Common myeloid progenitor, CD34-positive (primary cell): ENCODE results near the gene FALEC.
A peak's percentile ranks its signal among the peaks of the same experiment; 100 is the strongest.

ENCODE experiments used
- CTCF ChIA-PET: fragments of 350-600 bp; sonication (Branson Sonifier 250); formaldehyde crosslinking; loops from one replicate; lab custom pipeline; 2021; ENCODE audit warnings: antibody characterized with exemption; lab: Charles Lee
- POLR2A ChIA-PET: fragments of 350-600 bp; sonication (Branson Sonifier 250); formaldehyde crosslinking; loops from one replicate; lab custom pipeline; 2021; ENCODE audit warnings: antibody characterized with exemption; lab: Charles Lee
- DNase-seq, 3 donors: peaks; one replicate each; pipeline versions ENCODE4 v3.0.0 to v3.0.0-alpha.2; 2013
- H3K27ac ChIP-seq, 2 experiments: 1 replicate in 1 of 2; 2 replicates in 1 of 2; pipeline ENCODE4 v1.7.0; 2013; ENCODE audit warnings: inconsistent platforms in 2 of 2, low read length in 2 of 2, mild to moderate bottlenecking in 2 of 2, low read depth in 1 of 2, moderate library complexity in 1 of 2; ENCODE audit not compliant: severe bottlenecking in 2 of 2, insufficient read depth in 1 of 2, poor library complexity in 1 of 2
- H3K27me3 ChIP-seq, 5 experiments: replicated peaks in 2 of 5; 1 replicate in 3 of 5; 2 replicates in 2 of 5; pipeline versions ENCODE4 v1.6.1 to v1.7.0; 2013; ENCODE audit warnings: low read length in 4 of 5, mild to moderate bottlenecking in 2 of 5, moderate library complexity in 2 of 5, inconsistent platforms in 1 of 5; ENCODE audit not compliant: insufficient read depth in 5 of 5, control insufficient read depth in 4 of 5
- H3K36me3 ChIP-seq, 4 experiments: 1 replicate in 2 of 4; 2 replicates in 2 of 4; pipeline versions ENCODE4 v1.6.1 to v1.7.0; 2013; ENCODE audit warnings: low read length in 3 of 4, control low read depth in 1 of 4, mild to moderate bottlenecking in 1 of 4; ENCODE audit not compliant: control insufficient read depth in 4 of 4, insufficient read depth in 4 of 4
- H3K4me1 ChIP-seq, 4 experiments: 1 replicate in 3 of 4; 2 replicates in 1 of 4; pipeline versions ENCODE4 v1.6.1 to v1.7.1; 2013; ENCODE audit warnings: low read length in 3 of 4, mild to moderate bottlenecking in 3 of 4, control low read depth in 1 of 4, inconsistent platforms in 1 of 4, moderate library complexity in 1 of 4; ENCODE audit not compliant: control insufficient read depth in 4 of 4, insufficient read depth in 4 of 4; ENCODE audit errors: control extremely low read depth in 1 of 4
- H3K4me3 ChIP-seq, 7 experiments: 1 replicate in 4 of 7; 2 replicates in 3 of 7; pipeline versions ENCODE4 v1.5.1 to v1.7.0; 2013; ENCODE audit warnings: mild to moderate bottlenecking in 7 of 7, low read length in 6 of 7, moderate library complexity in 6 of 7, inconsistent platforms in 2 of 7, low read depth in 2 of 7, control low read depth in 1 of 7; ENCODE audit not compliant: insufficient read depth in 4 of 7, control insufficient read depth in 1 of 7; ENCODE audit errors: extremely low read depth in 1 of 7
- H3K9me3 ChIP-seq, 5 experiments: 1 replicate in 4 of 5; 2 replicates in 1 of 5; pipeline versions ENCODE4 v1.6.1 to v1.7.1; 2013; ENCODE audit warnings: low read length in 4 of 5, mild to moderate bottlenecking in 2 of 5, inconsistent platforms in 1 of 5, low read depth in 1 of 5, moderate library complexity in 1 of 5; ENCODE audit not compliant: control insufficient read depth in 4 of 5, insufficient read depth in 2 of 5; ENCODE audit errors: control extremely low read depth in 1 of 5
- WGBS: methylation state at CpG from one replicate; pipeline ENCODE4 v1.1.5; 2013; ENCODE audit not compliant: insufficient coverage; 5-methylcytosine and 5-hydroxymethylcytosine counted together

FALEC gene

GRCh38 chr1:150476754-150477153, 38.8 kb upstream of the FALEC start:
- Histone ChIP-seq H3K4me1 (peaks cover 0 to 2% (median 1%) of the 10 kb centered on the region in 4 experiments), H3K27ac (no peak overlapping the region), H3K4me3 (no peak overlapping the region), H3K27me3 (no peaks in the 10 kb centered on the region), H3K36me3 (peaks cover 0 to 17% (median 11%) of the 10 kb centered on the region in 4 experiments), H3K9me3 (no peaks in the 10 kb centered on the region)
- no CpG with 5 or more reads among the region's 3 CpGs for WGBS
- POLR2A ChIA-PET = no interaction called here
- DNase-seq = no peak
- CTCF ChIA-PET = no interaction called here

- ChIA-PET CTCF (interaction anchor here (0.6 to 1.0 kb wide), 4 partner anchors 44 to 1991 kb away, joined by 3 to 4 read pairs (median 3); no protein-coding TSS in a partner anchor), POLR2A (interaction anchor here (0.7 kb wide), 1 partner anchor 10 kb away, joined by 7 read pairs; the partner anchor contains the start of gene TARS2)
- H3K27ac ChIP-seq = no peak overlapping the region
- no peak for DNase-seq
- no peaks in the 10 kb centered on the region for H3K27me3 ChIP-seq
- H3K36me3 ChIP-seq = peaks cover 0 to 11% (median 8%) of the 10 kb centered on the region in 4 experiments
- no peaks in the 10 kb centered on the region for H3K9me3 ChIP-seq
- H3K4me1 ChIP-seq = peaks cover 0 to 2% (median 1%) of the 10 kb centered on the region in 4 experiments
- 100% methylated on average over 1 of the region's 1 CpG for WGBS
- no peak overlapping the region for H3K4me3 ChIP-seq
Measured at GRCh38 chr1:150477320-150477719, 38.2 kb upstream of the FALEC start.

- no peak for DNase-seq
- Histone ChIP-seq H3K27ac (no peak overlapping the region), H3K27me3 (no peaks in the 10 kb centered on the region), H3K9me3 (no peaks in the 10 kb centered on the region), H3K4me1 (peaks cover 0 to 2% (median 1%) of the 10 kb centered on the region in 4 experiments), H3K36me3 (peaks cover 0 to 7% (median 6%) of the 10 kb centered on the region in 4 experiments), H3K4me3 (no peak overlapping the region)
- 78% methylated on average over 4 of the region's 4 CpGs for WGBS
- POLR2A ChIA-PET = interaction anchor here (0.7 kb wide), 1 partner anchor 9 kb away, joined by 7 read pairs; the partner anchor contains the start of gene TARS2
- CTCF ChIA-PET = interaction anchor here (0.6 to 1.0 kb wide), 4 partner anchors 44 to 1990 kb away, joined by 3 to 4 read pairs (median 3); no protein-coding TSS in a partner anchor
Measured at GRCh38 chr1:150477733-150478132, 37.8 kb upstream of the FALEC start.

GRCh38 chr1:150479370-150479769, 36.2 kb upstream of the FALEC start:
- H3K9me3 ChIP-seq = no peaks in the 10 kb centered on the region
- peaks cover 0 to 2% (median 1%) of the 10 kb centered on the region in 4 experiments for H3K4me1 ChIP-seq
- no peaks in the 10 kb centered on the region for H3K27me3 ChIP-seq
- POLR2A ChIA-PET = no interaction called here
- H3K27ac ChIP-seq = no peak overlapping the region
- CTCF ChIA-PET = interaction anchor here (1.6 kb wide), 1 partner anchor 14 kb away, joined by 5 read pairs; no protein-coding TSS in a partner anchor
- no peak overlapping the region for H3K4me3 ChIP-seq
- DNase-seq = no peak
- H3K36me3 ChIP-seq = no peaks in the 10 kb centered on the region
- 100% methylated on average over 2 of the region's 4 CpGs for WGBS

GRCh38 chr1:150479927-150480352, 35.6 kb upstream of the FALEC start:
- H3K9me3 ChIP-seq = no peaks in the 10 kb centered on the region
- no peak for DNase-seq
- CTCF ChIA-PET = interaction anchor here (1.1 to 1.6 kb wide), 2 partner anchors 11 to 15 kb away, joined by 3 to 5 read pairs; no protein-coding TSS in a partner anchor
- H3K27ac ChIP-seq = no peak overlapping the region
- H3K36me3 ChIP-seq = no peaks in the 10 kb centered on the region
- POLR2A ChIA-PET = no interaction called here
- no peak overlapping the region for H3K4me3 ChIP-seq
- peaks cover 0 to 2% (median 1%) of the 10 kb centered on the region in 4 experiments for H3K4me1 ChIP-seq
- no CpG with 5 or more reads among the region's 2 CpGs for WGBS
- H3K27me3 ChIP-seq = no peaks in the 10 kb centered on the region

GRCh38 chr1:150484431-150484830, 31.1 kb upstream of the FALEC start:
- Histone ChIP-seq H3K4me1 (peaks cover 3 to 11% (median 8%) of the 10 kb centered on the region in 4 experiments), H3K36me3 (peaks cover 0 to 8% (median 4%) of the 10 kb centered on the region in 4 experiments), H3K27ac (no peak overlapping the region), H3K4me3 (no peak overlapping the region), H3K9me3 (no peaks in the 10 kb centered on the region), H3K27me3 (no peaks in the 10 kb centered on the region)
- 88% methylated on average over 1 of the region's 5 CpGs for WGBS
- DNase-seq = no peak
- CTCF ChIA-PET = interaction anchor here (0.6 kb wide), 2 partner anchors 48 to 971 kb away, joined by 3 to 4 read pairs; no protein-coding TSS in a partner anchor
- POLR2A ChIA-PET = no interaction called here

- ChIA-PET CTCF (no interaction called here), POLR2A (interaction anchor here (0.6 kb wide), 1 partner anchor 689 kb away, joined by 5 read pairs; no protein-coding TSS in a partner anchor)
- Histone ChIP-seq H3K36me3 (peaks cover 0 to 12% (median 4%) of the 10 kb centered on the region in 4 experiments), H3K4me3 (no peak overlapping the region), H3K9me3 (no peaks in the 10 kb centered on the region), H3K27ac (no peak overlapping the region), H3K4me1 (peaks cover 3 to 11% (median 8%) of the 10 kb centered on the region in 4 experiments), H3K27me3 (no peaks in the 10 kb centered on the region)
- 60% methylated on average over 1 of the region's 2 CpGs for WGBS
- peak; percentile 14 to 54 (median 49) for DNase-seq
Measured at GRCh38 chr1:150484861-150485260, 30.7 kb upstream of the FALEC start.
